Type B pancreatic cell (in vitro differentiated cells): ENCODE measurements around the gene CNTNAP1. TPM values are rescaled to one million over a fixed set of nuclear protein-coding genes. Genes with fewer than 3 reads are reported as not detected.

Experiments
- DNase-seq: peaks from one replicate; pipeline ENCODE4 v3.0.0; 2021; ENCODE audit warnings: mixed read lengths; ENCODE audit not compliant: unreplicated experiment; ENCODE audit errors: extremely low spot score
- H3K27ac Mint-ChIP-seq: 2 replicates; pipeline ENCODE4 v1.8.0; 2021; ENCODE audit warnings: mild to moderate bottlenecking, mixed read lengths
- H3K27me3 Mint-ChIP-seq: 2 replicates; pipeline ENCODE4 v1.8.0; 2021; ENCODE audit warnings: mixed read lengths
- H3K36me3 Mint-ChIP-seq: 2 replicates; pipeline ENCODE4 v1.8.0; 2021; ENCODE audit warnings: mixed read lengths
- H3K4me1 Mint-ChIP-seq: one replicate; pipeline ENCODE4 v1.8.0; 2021; ENCODE audit warnings: mixed read lengths; ENCODE audit not compliant: unreplicated experiment
- H3K4me3 Mint-ChIP-seq: 2 replicates; pipeline ENCODE4 v1.8.0; 2021; ENCODE audit warnings: mild to moderate bottlenecking, mixed read lengths
- H3K9me3 Mint-ChIP-seq: 2 replicates; pipeline ENCODE4 v1.8.0; 2021; ENCODE audit warnings: mixed read lengths
- CTCF ChIP-seq: fragments of 200-600 bp; sonication (generic); conservative IDR thresholded peaks from 2 replicates; pipeline ENCODE4 v1.5.0; 2021; ENCODE audit warnings: antibody characterized with exemption, mild to moderate bottlenecking
- total RNA-seq: library from RNA; stranded (reverse); gene quantifications from 2 replicates; pipeline ENCODE4 v1.2.1, GENCODE V29; 2021; ENCODE audit warnings: low replicate concordance

Gene CNTNAP1
- total RNA-seq, 1 donor from 2014 or later, result 17.8 TPM

- Mint-ChIP-seq H3K36me3 (peaks cover 5% of the 10 kb centered on the region), H3K27me3 (peaks cover 12% of the 10 kb centered on the region), H3K9me3 (no peaks in the 10 kb centered on the region), H3K4me1 (peaks cover 13% of the 10 kb centered on the region), H3K27ac (no peak overlapping the region), H3K4me3 (no peak overlapping the region)
- no peak for DNase-seq
- no peak for TF ChIP-seq CTCF
These were observed 5.5 kb downstream of the CNTNAP1 start for GRCh38 chr17:42687707-42688320.

GRCh38 chr17:42690596-42690995 is 8.3 kb downstream of the CNTNAP1 start:
- no peak for TF ChIP-seq CTCF
- no peak for DNase-seq
- no peak overlapping the region for H3K4me3 Mint-ChIP-seq
- H3K9me3 Mint-ChIP-seq, result no peaks in the 10 kb centered on the region
- H3K4me1 Mint-ChIP-seq, result peaks cover 4% of the 10 kb centered on the region
- H3K27ac Mint-ChIP-seq, result no peak overlapping the region
- H3K36me3 Mint-ChIP-seq, result peaks cover 4% of the 10 kb centered on the region
- peaks cover 2% of the 10 kb centered on the region for H3K27me3 Mint-ChIP-seq

- no peak overlapping the region for H3K27ac Mint-ChIP-seq
- DNase-seq, result no peak
- H3K4me1 Mint-ChIP-seq, result no peaks in the 10 kb centered on the region
- H3K9me3 Mint-ChIP-seq, result no peaks in the 10 kb centered on the region
- peaks cover 4% of the 10 kb centered on the region for H3K36me3 Mint-ChIP-seq
- no peak for TF ChIP-seq CTCF
- H3K27me3 Mint-ChIP-seq, result no peaks in the 10 kb centered on the region
- H3K4me3 Mint-ChIP-seq, result no peak overlapping the region
These were observed 8.8 kb downstream of the CNTNAP1 start for GRCh38 chr17:42691021-42691545.

GRCh38 chr17:42692489-42692888 is 10.2 kb downstream of the CNTNAP1 start:
- Mint-ChIP-seq H3K36me3 (peaks cover 4% of the 10 kb centered on the region), H3K4me3 (no peak overlapping the region), H3K9me3 (no peaks in the 10 kb centered on the region), H3K27ac (no peak overlapping the region), H3K4me1 (no peaks in the 10 kb centered on the region), H3K27me3 (no peaks in the 10 kb centered on the region)
- TF ChIP-seq CTCF, result no peak
- DNase-seq, result no peak

GRCh38 chr17:42694524-42694923 is 12.2 kb downstream of the CNTNAP1 start:
- Mint-ChIP-seq H3K27ac (no peak overlapping the region), H3K4me3 (no peak overlapping the region), H3K9me3 (no peaks in the 10 kb centered on the region), H3K27me3 (no peaks in the 10 kb centered on the region), H3K4me1 (no peaks in the 10 kb centered on the region), H3K36me3 (peaks cover 4% of the 10 kb centered on the region)
- no peak for DNase-seq
- TF ChIP-seq CTCF, result no peak
